GM11168 (cell line): ENCODE results near the gene DUSP22.

ENCODE experiments used
- in situ Hi-C: fragments of 300-500 bp; cut with MboI; formaldehyde crosslinking; loops from one replicate; pipeline ENCODE4 v1.12.0; 2022; ENCODE audit warnings: low sequenced_read_pairs; ENCODE audit not compliant: unreplicated experiment

Gene DUSP22

GRCh38 chr6:332671-333070, 40.4 kb downstream of the DUSP22 start:
- in situ Hi-C loops, result no loop called here

DNA sequence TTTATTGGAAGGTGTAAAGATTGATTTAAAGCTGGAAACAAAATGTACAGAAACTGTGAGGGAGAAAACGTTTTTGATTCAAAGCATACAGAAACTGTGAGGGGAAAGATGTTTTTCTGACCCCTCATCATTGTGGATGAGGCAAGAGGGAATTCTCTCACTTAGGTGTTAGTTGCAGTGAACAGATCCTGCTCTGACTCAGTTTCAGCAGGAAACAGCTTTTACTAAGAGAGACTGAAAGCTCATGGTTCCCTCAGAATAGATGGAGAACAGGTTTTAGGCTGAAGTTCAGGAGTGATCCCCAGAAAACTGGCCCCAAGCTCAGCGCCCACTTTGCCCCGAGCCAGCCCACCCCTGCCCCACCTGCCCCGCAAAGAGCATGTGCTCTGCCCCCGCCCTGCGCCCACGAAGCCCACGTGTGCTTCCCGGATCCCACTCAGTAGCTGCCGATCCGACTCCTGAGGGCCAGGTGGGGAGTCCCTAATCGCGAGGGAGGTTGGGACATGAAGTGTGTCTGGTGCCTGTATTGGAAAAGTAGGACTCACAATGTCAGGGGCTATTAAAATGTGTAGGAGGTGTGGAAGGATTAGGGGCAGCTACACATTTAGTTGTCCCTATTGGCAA, 41.2 kb downstream of the DUSP22 start:
- in situ Hi-C loops, result no loop called here

- in situ Hi-C loops, result no loop called here
These were observed 42.5 kb downstream of the DUSP22 start for GRCh38 chr6:334536-335510.

- in situ Hi-C loops, result no loop called here
These were observed 43.3 kb downstream of the DUSP22 start for GRCh38 chr6:335572-335971.

- in situ Hi-C loops, result no loop called here
These were observed 44.1 kb downstream of the DUSP22 start for GRCh38 chr6:336159-337114.

DNA sequence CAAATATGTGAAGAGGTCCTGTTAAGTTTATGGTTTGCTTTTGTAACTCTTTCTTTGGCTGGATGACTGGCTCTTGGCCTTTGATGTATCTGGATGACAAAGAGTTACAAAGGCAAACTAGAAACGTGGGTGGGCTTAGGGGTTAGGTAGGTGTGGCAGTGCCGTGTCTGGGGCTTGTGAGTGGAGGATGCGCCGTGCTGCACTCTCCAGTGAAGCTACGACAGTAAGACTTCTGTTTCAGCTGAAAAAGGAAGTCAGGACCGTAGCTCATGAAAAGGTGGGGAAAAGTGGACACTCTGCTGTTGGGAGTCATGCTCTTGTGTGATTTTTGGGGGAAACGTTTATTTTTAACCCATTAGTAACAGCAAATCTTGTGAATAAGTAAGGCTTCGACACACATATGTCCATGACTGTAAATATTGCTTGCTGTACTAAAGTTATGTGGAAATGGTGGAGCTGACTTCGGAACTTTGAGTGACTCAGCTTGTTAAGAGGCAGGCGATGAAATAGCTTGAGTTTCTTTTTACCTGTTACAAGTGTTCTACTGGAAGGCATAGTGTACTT, 45.6 kb downstream of the DUSP22 start:
- in situ Hi-C loops, result no loop called here

- in situ Hi-C loops, result no loop called here
These were observed 46.6 kb downstream of the DUSP22 start for GRCh38 chr6:338815-339262.

GRCh38 chr6:339480-339879, 47.2 kb downstream of the DUSP22 start:
- in situ Hi-C loops, result no loop called here

DNA sequence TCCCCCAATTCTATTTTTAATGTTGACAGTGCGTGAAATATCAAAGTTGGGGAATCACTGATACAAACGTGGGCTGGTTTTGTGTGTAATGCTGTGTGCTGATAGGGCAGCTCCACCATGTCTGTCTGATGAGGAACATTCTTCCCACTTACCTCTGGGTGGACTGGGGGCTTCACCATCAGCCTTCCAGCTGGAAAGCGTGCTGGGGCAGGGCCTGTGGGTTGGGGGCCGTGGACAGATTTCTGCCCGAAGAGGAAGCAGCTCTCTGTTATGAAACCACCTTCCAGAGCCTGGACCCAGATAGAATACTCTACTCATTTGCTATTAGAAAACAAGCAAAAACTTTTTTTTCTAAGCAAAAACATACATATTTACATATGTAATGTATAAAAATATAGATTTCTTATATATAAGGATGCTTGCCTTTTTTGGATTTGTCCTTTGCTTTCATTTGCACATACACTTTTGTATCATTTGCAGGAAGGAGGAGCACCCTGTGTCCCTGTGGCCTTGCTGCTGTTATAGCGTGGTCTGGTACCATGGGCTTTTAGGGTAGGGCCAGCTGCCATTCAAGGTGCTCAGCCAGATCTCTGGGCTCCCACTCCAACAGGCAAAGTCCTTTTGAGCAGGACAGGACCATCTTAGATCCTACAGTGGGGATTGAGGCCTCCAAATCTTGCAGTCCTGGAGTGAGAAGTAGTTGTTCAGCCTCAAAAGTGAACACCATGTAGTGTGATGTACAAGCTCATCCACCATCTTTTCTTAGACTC, 48.1 kb downstream of the DUSP22 start:
- in situ Hi-C loops, result no loop called here

GRCh38 chr6:340991-341827, 48.9 kb downstream of the DUSP22 start:
- in situ Hi-C loops, result no loop called here

- in situ Hi-C loops, result no loop called here
These were observed 49.9 kb downstream of the DUSP22 start for GRCh38 chr6:341914-342831.

- in situ Hi-C loops, result no loop called here
These were observed 50.5 kb downstream of the DUSP22 start for GRCh38 chr6:342832-343179.

GRCh38 chr6:343226-343935, 51.1 kb downstream of the DUSP22 start:
- in situ Hi-C loops, result no loop called here

- in situ Hi-C loops, result no loop called here
These were observed 51.9 kb downstream of the DUSP22 start for GRCh38 chr6:343960-344815.

- in situ Hi-C loops, result no loop called here
These were observed 52.6 kb downstream of the DUSP22 start for GRCh38 chr6:344816-345340.
